Keratinocyte (primary cell): ENCODE data around the gene PTPRN2. TPM values are rescaled to one million over a fixed set of nuclear protein-coding genes. Genes with fewer than 3 reads are reported as not detected.

Experiments
- DNase-seq: peaks from one replicate; pipeline ENCODE4 v3.0.0-alpha.2; 2011; ENCODE audit warnings: low read depth, missing footprints, low spot score
- FAIRE-seq: peaks from 2 replicates; lab custom pipeline; 2011; peaks lifted over from hg19 to GRCh38; lab: Jason Lieb, UNC
- H2AFZ ChIP-seq: 2 replicates; pipeline ENCODE4 v1.6.0; 2012; ENCODE audit warnings: low read length, control low read depth, inconsistent platforms; ENCODE audit not compliant: control insufficient read depth
- H3K27ac ChIP-seq: 2 replicates; pipeline ENCODE4 v1.5.1; 2011; ENCODE audit warnings: low read length; ENCODE audit not compliant: control insufficient read depth, insufficient read depth
- H3K27me3 ChIP-seq: 3 replicates; pipeline ENCODE4 v1.6.0; 2011; ENCODE audit warnings: low read length; ENCODE audit not compliant: control insufficient read depth, insufficient read depth; ENCODE audit errors: extremely low read depth
- H3K36me3 ChIP-seq, 2 experiments: 2 replicates in 1 of 2; 3 replicates in 1 of 2; pipeline ENCODE4 v1.5.1; 2011; ENCODE audit warnings: low read length in 2 of 2, mild to moderate bottlenecking in 1 of 2; ENCODE audit not compliant: control insufficient read depth in 2 of 2, insufficient read depth in 2 of 2; ENCODE audit errors: extremely low read depth in 1 of 2
- H3K4me1 ChIP-seq: 3 replicates; pipeline ENCODE4 v1.5.1; 2011; ENCODE audit warnings: low read length; ENCODE audit not compliant: control insufficient read depth, insufficient read depth; ENCODE audit errors: extremely low read depth
- H3K4me2 ChIP-seq: 3 replicates; pipeline ENCODE4 v1.6.0; 2011; ENCODE audit warnings: low read depth, low read length; ENCODE audit not compliant: control insufficient read depth, insufficient read depth; ENCODE audit errors: extremely low read depth
- H3K4me3 ChIP-seq, 3 experiments: fragments of 200-600 bp in 1 of 3; sonication (generic) in 1 of 3; 2 replicates in 2 of 3; 3 replicates in 1 of 3; pipeline ENCODE4 v1.5.1; 2011 to 2016; ENCODE audit warnings: low read length in 3 of 3, mild to moderate bottlenecking in 3 of 3, control low read depth in 2 of 3, inconsistent platforms in 1 of 3, low read depth in 1 of 3, mixed read lengths in 1 of 3, mixed run types in 1 of 3, moderate library complexity in 1 of 3; ENCODE audit not compliant: control insufficient read depth in 2 of 3, insufficient read depth in 2 of 3; ENCODE audit errors: extremely low read depth in 1 of 3
- H3K79me2 ChIP-seq: 2 replicates; pipeline ENCODE4 v1.6.0; 2012; ENCODE audit warnings: low read length; ENCODE audit not compliant: control insufficient read depth, insufficient read depth
- H3K9ac ChIP-seq: 3 replicates; pipeline ENCODE4 v1.6.0; 2011; ENCODE audit warnings: low read length; ENCODE audit not compliant: control insufficient read depth, insufficient read depth; ENCODE audit errors: extremely low read depth
- H3K9me1 ChIP-seq: 3 replicates; pipeline ENCODE4 v1.6.0; 2011; ENCODE audit warnings: low read length; ENCODE audit not compliant: control insufficient read depth, insufficient read depth; ENCODE audit errors: extremely low read depth
- H3K9me3 ChIP-seq: 2 replicates; pipeline ENCODE4 v1.5.1; 2012; ENCODE audit warnings: low read depth, low read length; ENCODE audit not compliant: control insufficient read depth
- H4K20me1 ChIP-seq: 3 replicates; pipeline ENCODE4 v1.6.0; 2011; ENCODE audit warnings: low read length; ENCODE audit not compliant: control insufficient read depth, insufficient read depth; ENCODE audit errors: extremely low read depth
- CTCF ChIP-seq, 3 experiments: IDR thresholded peaks in 1 of 3; conservative IDR thresholded peaks in 1 of 3; optimal IDR thresholded peaks in 1 of 3; 2 replicates in 2 of 3; 3 replicates in 1 of 3; pipeline versions ENCODE3 to v1.5.1; 2011; ENCODE audit warnings: low read length in 3 of 3, mild to moderate bottlenecking in 3 of 3, moderate library complexity in 2 of 3, control low read depth in 1 of 3, inconsistent platforms in 1 of 3; ENCODE audit not compliant: insufficient read depth in 2 of 3; ENCODE audit errors: extremely low read depth in 1 of 3
- EZH2 ChIP-seq: IDR thresholded peaks from one replicate; pipeline ENCODE4 v1.6.1; 2012; ENCODE audit warnings: inconsistent platforms, mild to moderate bottlenecking, low read length, moderate library complexity
- dilution Hi-C: fragments of 300-500 bp; cut with MboI; formaldehyde crosslinking; loops from one replicate; pipeline ENCODE4 v1.7.0; 2020; ENCODE audit warnings: low sequenced_read_pairs; ENCODE audit not compliant: extremely low pct_ligation_motif_present
- polyA plus RNA-seq, 5 experiments: library from polyadenylated mRNA; depleted of rRNA in 3 of 5; stranded (reverse) in 3 of 5; stranded (forward) in 1 of 5; unstranded in 1 of 5; fragments of >200 nt; gene quantifications; 1 replicate in 1 of 5; 2 replicates in 3 of 5; 3 replicates in 1 of 5; pipeline versions ENCODE4 v1.2.1 to v1.2.3, GENCODE V29; 2011 to 2012; ENCODE audit warnings: missing spikeins in 2 of 5, low read depth in 1 of 5, low replicate concordance in 1 of 5

PTPRN2 gene
- polyA plus RNA-seq, 1 donor (not counting 4 experiments of a cell fraction or from before 2014, with no cell fraction given) = not detected

DNA sequence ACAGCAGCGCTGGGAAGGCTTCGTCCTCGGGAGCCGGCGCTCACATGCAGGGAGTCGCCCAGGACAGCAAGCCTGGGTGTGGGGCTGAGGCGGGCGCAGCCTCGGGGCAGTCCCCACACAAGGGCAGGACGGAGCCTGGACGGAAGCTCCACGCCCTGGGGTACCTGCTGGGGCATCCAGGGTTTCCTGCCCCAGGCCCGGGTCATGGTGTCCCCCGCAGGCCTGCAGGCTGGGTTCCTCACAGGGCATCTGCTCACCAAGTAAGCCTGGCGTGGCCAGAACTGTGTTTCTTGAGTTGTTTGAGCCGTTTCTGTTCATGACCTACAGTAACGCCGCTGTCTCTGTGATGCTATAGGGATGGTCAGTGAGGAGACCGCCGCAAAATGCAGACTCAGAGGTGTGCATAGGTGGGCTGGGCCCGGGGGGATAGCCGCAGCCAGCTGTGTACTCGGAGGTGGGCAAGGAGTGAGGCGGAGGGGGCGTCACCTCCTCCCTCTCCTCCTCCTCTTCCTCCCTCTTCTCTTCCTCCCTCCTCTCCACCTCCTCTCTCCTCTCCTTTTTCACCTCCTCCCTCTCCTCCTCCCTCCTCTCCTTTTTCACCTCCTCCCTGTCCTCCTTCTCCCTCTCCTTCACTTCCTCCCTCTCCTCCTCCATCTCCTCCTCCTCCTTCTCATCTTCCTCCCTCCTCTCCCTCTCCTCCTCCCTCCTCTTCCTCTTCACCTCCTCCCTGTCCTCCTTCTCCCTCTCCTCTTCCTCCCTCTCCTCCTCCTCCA lies 811.9 kb downstream of the PTPRN2 start:
- Histone ChIP-seq H3K36me3 (no peaks in the 10 kb centered on the region), H3K4me1 (no peaks in the 10 kb centered on the region), H3K27ac (no peak overlapping the region), H3K9ac (no peak overlapping the region), H2AFZ (no peak overlapping the region), H3K79me2 (no peaks in the 10 kb centered on the region), H3K9me1 (no peaks in the 10 kb centered on the region), H3K27me3 (no peaks in the 10 kb centered on the region), H3K4me2 (no peak overlapping the region), H4K20me1 (no peaks in the 10 kb centered on the region), H3K4me3 (no peak overlapping the region), H3K9me3 (peaks cover 34% of the 10 kb centered on the region)
- FAIRE-seq (no peak), DNase-seq (no peak)
- TF ChIP-seq EZH2 = no peak
- no peak for TF ChIP-seq CTCF (optimal IDR thresholded peaks at IDR 0.05 in 1 of 3, IDR thresholded peaks at IDR 0.05 in 1 of 3, conservative IDR thresholded peaks at IDR 0.05 in 1 of 3; ENCODE audit: extremely low read depth in 1 of 3, insufficient read depth in 2 of 3, low read length in 3 of 3)
- dilution Hi-C loops = no loop called here

DNA sequence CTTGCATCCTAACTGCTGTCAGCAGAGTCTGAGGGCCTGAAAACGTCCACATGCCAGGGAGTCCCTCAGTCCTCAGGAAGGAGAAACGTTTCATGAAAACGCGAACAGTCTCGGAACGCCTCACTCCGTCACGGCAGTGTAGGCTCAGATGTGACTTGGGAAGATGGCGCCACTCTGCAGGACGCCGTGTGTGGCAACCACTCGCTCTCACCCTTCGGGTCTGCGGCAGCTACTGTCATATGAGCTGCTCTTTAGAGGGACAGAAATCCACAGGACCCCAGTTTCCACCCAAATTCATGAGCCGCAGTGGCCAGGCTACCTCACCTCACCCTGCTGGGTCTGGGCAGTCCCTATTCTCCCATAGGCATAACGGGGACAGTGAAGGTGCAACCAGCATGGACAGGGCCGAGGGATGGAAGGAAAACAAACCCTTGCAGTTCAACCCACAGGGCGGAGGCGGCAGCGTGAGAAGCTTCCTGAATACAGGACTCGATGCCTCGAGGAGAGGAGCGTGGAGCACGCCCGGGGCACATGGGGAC lies 812.5 kb downstream of the PTPRN2 start:
- dilution Hi-C loops = no loop called here
- H3K9me3 ChIP-seq = peaks cover 30% of the 10 kb centered on the region
- no peaks in the 10 kb centered on the region for H3K27me3 ChIP-seq
- DNase-seq (no peak), FAIRE-seq (no peak)
- no peak overlapping the region for H3K27ac ChIP-seq
- no peak overlapping the region for H3K4me2 ChIP-seq
- no peak overlapping the region for H3K9ac ChIP-seq
- H3K9me1 ChIP-seq = no peaks in the 10 kb centered on the region
- no peaks in the 10 kb centered on the region for H3K4me1 ChIP-seq
- no peaks in the 10 kb centered on the region for H3K79me2 ChIP-seq
- H4K20me1 ChIP-seq = no peaks in the 10 kb centered on the region
- H2AFZ ChIP-seq = no peak overlapping the region
- no peak overlapping the region for H3K4me3 ChIP-seq
- H3K36me3 ChIP-seq = no peaks in the 10 kb centered on the region
- TF ChIP-seq CTCF (optimal IDR thresholded peaks at IDR 0.05 in 1 of 3, IDR thresholded peaks at IDR 0.05 in 1 of 3, conservative IDR thresholded peaks at IDR 0.05 in 1 of 3; ENCODE audit: extremely low read depth in 1 of 3, insufficient read depth in 2 of 3, low read length in 3 of 3) (no peak), EZH2 (no peak)
